ENCODE measurements around the gene LCNL1. TPM values are rescaled to one million over a fixed set of nuclear protein-coding genes. Genes with fewer than 3 reads are reported as not detected.

LCNL1 gene
- total and polyA plus RNA-seq, 2 of the 13 experiments (the other 11 are each of a cell fraction or from before 2014, with no cell fraction given), result not detected

DNA sequence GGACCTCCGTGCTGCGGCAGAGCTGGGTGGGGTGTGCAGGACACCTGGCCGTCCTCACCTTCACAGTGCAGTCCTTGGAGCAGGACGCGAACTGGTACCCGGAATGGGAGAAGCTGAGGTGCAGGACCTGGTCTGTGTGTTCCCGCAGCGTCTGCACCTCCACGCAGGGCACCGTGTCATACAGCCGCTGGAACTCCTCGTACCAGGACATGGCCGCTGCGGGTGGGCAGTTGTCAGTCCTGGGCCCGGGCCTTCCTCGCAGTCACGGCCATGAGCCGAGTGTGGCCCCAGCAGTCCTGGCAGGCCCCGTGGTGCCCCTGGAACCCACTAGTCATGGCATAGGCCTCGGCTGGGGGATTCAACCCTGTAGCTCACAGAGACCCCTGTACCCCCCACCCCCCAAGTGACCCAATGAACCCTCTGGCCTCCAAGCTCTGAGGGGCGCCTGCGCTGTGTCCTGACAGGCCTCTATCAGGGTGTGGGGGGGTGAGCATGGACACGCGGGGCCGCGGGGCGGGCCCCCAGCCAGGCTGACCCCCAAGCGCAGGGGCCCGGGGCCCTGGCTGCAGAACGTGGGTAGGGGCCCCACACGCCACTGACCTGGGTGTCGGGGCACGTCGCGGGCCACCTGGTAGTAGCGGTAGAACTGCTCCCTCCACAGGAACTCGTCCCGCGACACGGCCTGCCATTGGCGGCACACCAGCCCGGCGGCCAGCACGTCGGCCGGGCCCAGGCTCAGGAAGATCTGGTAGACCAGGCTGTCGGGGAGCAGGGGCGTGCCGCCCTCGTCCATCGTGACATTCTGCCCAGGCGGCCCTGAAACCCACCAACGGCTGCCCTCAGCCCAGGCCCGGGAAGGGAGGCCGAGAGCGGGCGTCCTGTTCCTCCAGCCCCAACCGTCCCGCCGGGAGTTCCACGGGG is 39.2 kb upstream of the LCNL1 start (continued):
- TF ChIP-seq, protein P1, sequence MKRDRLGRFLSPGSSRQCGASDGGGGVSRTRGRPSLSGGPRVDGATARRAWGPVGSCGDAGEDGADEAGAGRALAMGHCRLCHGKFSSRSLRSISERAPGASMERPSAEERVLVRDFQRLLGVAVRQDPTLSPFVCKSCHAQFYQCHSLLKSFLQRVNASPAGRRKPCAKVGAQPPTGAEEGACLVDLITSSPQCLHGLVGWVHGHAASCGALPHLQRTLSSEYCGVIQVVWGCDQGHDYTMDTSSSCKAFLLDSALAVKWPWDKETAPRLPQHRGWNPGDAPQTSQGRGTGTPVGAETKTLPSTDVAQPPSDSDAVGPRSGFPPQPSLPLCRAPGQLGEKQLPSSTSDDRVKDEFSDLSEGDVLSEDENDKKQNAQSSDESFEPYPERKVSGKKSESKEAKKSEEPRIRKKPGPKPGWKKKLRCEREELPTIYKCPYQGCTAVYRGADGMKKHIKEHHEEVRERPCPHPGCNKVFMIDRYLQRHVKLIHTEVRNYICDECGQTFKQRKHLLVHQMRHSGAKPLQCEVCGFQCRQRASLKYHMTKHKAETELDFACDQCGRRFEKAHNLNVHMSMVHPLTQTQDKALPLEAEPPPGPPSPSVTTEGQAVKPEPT (CRISPR knock-in tag; IDR thresholded peaks at IDR 0.05; ENCODE audit: low read depth), result 0 out of 2 replicates have a peak, but pooled peaks have one; percentile 51
- 0 out of 2 replicates have a peak, but pooled peaks have one; percentile 9 for TF ChIP-seq RFXAP (CRISPR knock-in tag; IDR thresholded peaks at IDR 0.05; ENCODE audit: borderline replicate concordance)
- TF ChIP-seq, protein P2, sequence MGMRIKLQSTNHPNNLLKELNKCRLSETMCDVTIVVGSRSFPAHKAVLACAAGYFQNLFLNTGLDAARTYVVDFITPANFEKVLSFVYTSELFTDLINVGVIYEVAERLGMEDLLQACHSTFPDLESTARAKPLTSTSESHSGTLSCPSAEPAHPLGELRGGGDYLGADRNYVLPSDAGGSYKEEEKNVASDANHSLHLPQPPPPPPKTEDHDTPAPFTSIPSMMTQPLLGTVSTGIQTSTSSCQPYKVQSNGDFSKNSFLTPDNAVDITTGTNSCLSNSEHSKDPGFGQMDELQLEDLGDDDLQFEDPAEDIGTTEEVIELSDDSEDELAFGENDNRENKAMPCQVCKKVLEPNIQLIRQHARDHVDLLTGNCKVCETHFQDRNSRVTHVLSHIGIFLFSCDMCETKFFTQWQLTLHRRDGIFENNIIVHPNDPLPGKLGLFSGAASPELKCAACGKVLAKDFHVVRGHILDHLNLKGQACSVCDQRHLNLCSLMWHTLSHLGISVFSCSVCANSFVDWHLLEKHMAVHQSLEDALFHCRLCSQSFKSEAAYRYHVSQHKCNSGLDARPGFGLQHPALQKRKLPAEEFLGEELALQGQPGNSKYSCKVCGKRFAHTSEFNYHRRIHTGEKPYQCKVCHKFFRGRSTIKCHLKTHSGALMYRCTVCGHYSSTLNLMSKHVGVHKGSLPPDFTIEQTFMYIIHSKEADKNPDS (CRISPR knock-in tag; IDR thresholded peaks at IDR 0.05), result no peak
- TF ChIP-seq, protein P3, sequence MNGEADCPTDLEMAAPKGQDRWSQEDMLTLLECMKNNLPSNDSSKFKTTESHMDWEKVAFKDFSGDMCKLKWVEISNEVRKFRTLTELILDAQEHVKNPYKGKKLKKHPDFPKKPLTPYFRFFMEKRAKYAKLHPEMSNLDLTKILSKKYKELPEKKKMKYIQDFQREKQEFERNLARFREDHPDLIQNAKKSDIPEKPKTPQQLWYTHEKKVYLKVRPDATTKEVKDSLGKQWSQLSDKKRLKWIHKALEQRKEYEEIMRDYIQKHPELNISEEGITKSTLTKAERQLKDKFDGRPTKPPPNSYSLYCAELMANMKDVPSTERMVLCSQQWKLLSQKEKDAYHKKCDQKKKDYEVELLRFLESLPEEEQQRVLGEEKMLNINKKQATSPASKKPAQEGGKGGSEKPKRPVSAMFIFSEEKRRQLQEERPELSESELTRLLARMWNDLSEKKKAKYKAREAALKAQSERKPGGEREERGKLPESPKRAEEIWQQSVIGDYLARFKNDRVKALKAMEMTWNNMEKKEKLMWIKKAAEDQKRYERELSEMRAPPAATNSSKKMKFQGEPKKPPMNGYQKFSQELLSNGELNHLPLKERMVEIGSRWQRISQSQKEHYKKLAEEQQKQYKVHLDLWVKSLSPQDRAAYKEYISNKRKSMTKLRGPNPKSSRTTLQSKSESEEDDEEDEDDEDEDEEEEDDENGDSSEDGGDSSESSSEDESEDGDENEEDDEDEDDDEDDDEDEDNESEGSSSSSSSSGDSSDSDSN (CRISPR knock-in tag; IDR thresholded peaks at IDR 0.05), result peak; percentile 56; the same call in 1 of the 2 replicates
- 0 out of 2 replicates have a peak, but pooled peaks have one; percentile 41 for TF ChIP-seq MTA1 (CRISPR knock-in tag; IDR thresholded peaks at IDR 0.05; ENCODE audit: borderline replicate concordance)
- TF ChIP-seq ZNF30 (CRISPR knock-in tag; IDR thresholded peaks at IDR 0.05), result 0 out of 2 replicates have a peak, but pooled peaks have one; percentile 29
- TF ChIP-seq, protein P4, sequence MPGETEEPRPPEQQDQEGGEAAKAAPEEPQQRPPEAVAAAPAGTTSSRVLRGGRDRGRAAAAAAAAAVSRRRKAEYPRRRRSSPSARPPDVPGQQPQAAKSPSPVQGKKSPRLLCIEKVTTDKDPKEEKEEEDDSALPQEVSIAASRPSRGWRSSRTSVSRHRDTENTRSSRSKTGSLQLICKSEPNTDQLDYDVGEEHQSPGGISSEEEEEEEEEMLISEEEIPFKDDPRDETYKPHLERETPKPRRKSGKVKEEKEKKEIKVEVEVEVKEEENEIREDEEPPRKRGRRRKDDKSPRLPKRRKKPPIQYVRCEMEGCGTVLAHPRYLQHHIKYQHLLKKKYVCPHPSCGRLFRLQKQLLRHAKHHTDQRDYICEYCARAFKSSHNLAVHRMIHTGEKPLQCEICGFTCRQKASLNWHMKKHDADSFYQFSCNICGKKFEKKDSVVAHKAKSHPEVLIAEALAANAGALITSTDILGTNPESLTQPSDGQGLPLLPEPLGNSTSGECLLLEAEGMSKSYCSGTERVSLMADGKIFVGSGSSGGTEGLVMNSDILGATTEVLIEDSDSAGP (CRISPR knock-in tag; IDR thresholded peaks at IDR 0.05; ENCODE audit: borderline replicate concordance), result peak; percentile 42; the same call in 1 of the 2 replicates
- no peak for TF ChIP-seq ZNF788 (CRISPR knock-in tag; IDR thresholded peaks at IDR 0.05; ENCODE audit: borderline replicate concordance)
- TF ChIP-seq, protein P5, sequence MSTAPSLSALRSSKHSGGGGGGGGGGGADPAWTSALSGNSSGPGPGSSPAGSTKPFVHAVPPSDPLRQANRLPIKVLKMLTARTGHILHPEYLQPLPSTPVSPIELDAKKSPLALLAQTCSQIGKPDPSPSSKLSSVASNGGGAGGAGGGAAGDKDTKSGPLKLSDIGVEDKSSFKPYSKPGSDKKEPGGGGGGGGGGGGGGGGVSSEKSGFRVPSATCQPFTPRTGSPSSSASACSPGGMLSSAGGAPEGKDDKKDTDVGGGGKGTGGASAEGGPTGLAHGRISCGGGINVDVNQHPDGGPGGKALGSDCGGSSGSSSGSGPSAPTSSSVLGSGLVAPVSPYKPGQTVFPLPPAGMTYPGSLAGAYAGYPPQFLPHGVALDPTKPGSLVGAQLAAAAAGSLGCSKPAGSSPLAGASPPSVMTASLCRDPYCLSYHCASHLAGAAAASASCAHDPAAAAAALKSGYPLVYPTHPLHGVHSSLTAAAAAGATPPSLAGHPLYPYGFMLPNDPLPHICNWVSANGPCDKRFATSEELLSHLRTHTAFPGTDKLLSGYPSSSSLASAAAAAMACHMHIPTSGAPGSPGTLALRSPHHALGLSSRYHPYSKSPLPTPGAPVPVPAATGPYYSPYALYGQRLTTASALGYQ (CRISPR knock-in tag; IDR thresholded peaks at IDR 0.05), result peak; percentile 53; the same call in 1 of the 2 replicates
- 0 out of 2 replicates have a peak, but pooled peaks have one; percentile 25 for TF ChIP-seq ZNF790 (CRISPR knock-in tag; IDR thresholded peaks at IDR 0.05; ENCODE audit: borderline replicate concordance)
- TF ChIP-seq, protein P6, sequence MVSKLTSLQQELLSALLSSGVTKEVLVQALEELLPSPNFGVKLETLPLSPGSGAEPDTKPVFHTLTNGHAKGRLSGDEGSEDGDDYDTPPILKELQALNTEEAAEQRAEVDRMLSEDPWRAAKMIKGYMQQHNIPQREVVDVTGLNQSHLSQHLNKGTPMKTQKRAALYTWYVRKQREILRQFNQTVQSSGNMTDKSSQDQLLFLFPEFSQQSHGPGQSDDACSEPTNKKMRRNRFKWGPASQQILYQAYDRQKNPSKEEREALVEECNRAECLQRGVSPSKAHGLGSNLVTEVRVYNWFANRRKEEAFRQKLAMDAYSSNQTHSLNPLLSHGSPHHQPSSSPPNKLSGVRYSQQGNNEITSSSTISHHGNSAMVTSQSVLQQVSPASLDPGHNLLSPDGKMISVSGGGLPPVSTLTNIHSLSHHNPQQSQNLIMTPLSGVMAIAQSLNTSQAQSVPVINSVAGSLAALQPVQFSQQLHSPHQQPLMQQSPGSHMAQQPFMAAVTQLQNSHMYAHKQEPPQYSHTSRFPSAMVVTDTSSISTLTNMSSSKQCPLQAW (CRISPR knock-in tag; IDR thresholded peaks at IDR 0.05), result 0 out of 2 replicates have a peak, but pooled peaks have one; percentile 21
- no peak for TF ChIP-seq ZNF567 (CRISPR knock-in tag; IDR thresholded peaks at IDR 0.05; ENCODE audit: borderline replicate concordance)
- TF ChIP-seq AKAP8 (CRISPR knock-in tag; IDR thresholded peaks at IDR 0.05), result peak; percentile 42; the same call in 1 of the 2 replicates
- 0 out of 2 replicates have a peak, but pooled peaks have one; percentile 9 for TF ChIP-seq RARA (CRISPR knock-in tag; IDR thresholded peaks at IDR 0.05)
